HEK293 (cell line): ENCODE measurements around the gene MED13L.

ENCODE experiments used
- ZNF24 ChIP-seq: fragments of 450-650 bp; formaldehyde crosslinking; IDR thresholded peaks from 2 replicates; pipeline ENCODE4 v1.5.1; 2016; ENCODE audit warnings: missing biosample characterization, missing genetic modification characterization
- ZNF654 ChIP-seq: fragments of 450-650 bp; formaldehyde crosslinking; IDR thresholded peaks from 2 replicates; pipeline ENCODE4 v1.5.1; 2016; ENCODE audit warnings: low read depth, missing biosample characterization, missing genetic modification characterization
- TF ChIP-seq, protein P1 (sequence below): fragments of 450-650 bp; formaldehyde crosslinking; IDR thresholded peaks from 2 replicates; pipeline ENCODE4 v1.5.1; 2016; ENCODE audit warnings: missing biosample characterization, missing genetic modification characterization
- TF ChIP-seq, protein P2 (sequence below): fragments of 450-650 bp; formaldehyde crosslinking; IDR thresholded peaks from 2 replicates; pipeline ENCODE4 v1.5.1; 2016; ENCODE audit warnings: missing biosample characterization, missing genetic modification characterization

DNA sequence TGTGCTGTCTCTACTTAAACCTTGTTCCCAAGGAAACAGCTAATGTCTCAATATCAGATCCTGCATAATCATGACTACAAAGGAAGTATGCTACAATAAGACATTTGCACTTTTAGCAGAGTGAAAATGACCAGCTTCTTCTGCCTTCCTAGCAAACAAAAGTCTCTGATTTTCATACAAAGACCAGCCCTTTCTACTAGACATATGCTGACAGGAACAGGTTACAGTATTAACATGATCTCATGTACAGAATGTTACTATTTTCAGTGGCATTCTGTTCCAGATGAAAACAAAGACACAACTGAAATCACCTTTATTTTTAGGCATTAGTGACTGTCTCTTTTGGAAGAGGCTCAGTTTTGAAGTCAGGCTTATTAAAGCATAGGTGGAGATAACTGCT lies 228.6 kb downstream of the MED13L start:
- TF ChIP-seq, protein P1, sequence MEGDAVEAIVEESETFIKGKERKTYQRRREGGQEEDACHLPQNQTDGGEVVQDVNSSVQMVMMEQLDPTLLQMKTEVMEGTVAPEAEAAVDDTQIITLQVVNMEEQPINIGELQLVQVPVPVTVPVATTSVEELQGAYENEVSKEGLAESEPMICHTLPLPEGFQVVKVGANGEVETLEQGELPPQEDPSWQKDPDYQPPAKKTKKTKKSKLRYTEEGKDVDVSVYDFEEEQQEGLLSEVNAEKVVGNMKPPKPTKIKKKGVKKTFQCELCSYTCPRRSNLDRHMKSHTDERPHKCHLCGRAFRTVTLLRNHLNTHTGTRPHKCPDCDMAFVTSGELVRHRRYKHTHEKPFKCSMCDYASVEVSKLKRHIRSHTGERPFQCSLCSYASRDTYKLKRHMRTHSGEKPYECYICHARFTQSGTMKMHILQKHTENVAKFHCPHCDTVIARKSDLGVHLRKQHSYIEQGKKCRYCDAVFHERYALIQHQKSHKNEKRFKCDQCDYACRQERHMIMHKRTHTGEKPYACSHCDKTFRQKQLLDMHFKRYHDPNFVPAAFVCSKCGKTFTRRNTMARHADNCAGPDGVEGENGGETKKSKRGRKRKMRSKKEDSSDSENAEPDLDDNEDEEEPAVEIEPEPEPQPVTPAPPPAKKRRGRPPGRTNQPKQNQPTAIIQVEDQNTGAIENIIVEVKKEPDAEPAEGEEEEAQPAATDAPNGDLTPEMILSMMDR, result no peak
- TF ChIP-seq, protein P2, sequence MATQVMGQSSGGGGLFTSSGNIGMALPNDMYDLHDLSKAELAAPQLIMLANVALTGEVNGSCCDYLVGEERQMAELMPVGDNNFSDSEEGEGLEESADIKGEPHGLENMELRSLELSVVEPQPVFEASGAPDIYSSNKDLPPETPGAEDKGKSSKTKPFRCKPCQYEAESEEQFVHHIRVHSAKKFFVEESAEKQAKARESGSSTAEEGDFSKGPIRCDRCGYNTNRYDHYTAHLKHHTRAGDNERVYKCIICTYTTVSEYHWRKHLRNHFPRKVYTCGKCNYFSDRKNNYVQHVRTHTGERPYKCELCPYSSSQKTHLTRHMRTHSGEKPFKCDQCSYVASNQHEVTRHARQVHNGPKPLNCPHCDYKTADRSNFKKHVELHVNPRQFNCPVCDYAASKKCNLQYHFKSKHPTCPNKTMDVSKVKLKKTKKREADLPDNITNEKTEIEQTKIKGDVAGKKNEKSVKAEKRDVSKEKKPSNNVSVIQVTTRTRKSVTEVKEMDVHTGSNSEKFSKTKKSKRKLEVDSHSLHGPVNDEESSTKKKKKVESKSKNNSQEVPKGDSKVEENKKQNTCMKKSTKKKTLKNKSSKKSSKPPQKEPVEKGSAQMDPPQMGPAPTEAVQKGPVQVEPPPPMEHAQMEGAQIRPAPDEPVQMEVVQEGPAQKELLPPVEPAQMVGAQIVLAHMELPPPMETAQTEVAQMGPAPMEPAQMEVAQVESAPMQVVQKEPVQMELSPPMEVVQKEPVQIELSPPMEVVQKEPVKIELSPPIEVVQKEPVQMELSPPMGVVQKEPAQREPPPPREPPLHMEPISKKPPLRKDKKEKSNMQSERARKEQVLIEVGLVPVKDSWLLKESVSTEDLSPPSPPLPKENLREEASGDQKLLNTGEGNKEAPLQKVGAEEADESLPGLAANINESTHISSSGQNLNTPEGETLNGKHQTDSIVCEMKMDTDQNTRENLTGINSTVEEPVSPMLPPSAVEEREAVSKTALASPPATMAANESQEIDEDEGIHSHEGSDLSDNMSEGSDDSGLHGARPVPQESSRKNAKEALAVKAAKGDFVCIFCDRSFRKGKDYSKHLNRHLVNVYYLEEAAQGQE (tag by site-specific recombination), result no peak
- TF ChIP-seq ZNF654 (no peak), ZNF24 (no peak)
